Erythroblast (primary cell): ENCODE data around the gene LINS1.

Experiments used
- GATA1 ChIP-seq: IDR thresholded peaks from 2 replicates; pipeline ENCODE4 v1.6.1; 2011; ENCODE audit warnings: low read depth, mild to moderate bottlenecking, control low read depth, low read length, moderate library complexity
- POLR2A ChIP-seq: IDR thresholded peaks from 2 replicates; pipeline ENCODE4 v1.6.1; 2011; ENCODE audit warnings: mild to moderate bottlenecking, low read length

DNA sequence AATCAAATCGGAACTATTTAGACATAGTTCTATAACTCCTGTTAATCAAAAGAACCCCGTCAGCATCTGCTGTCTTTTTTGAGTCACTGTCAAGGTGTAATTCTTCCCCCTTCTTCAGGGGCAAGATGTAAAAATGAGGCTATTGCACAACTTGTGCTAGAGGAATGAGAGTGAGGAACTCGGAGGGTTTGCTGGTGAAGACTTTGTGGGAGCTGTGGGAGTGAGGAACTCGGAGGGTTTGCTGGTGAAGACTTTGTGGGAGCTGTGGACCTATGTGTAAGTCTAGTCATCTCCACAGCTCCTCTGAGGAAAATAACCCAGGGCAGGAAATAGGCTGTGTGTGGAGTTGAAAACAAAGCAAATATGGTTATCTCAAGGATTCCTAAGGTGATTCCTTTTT lies 70.8 kb downstream of the LINS1 start:
- TF ChIP-seq POLR2A (no peak), GATA1 (no peak)
